ENCODE data around the gene HES3.

DNA sequence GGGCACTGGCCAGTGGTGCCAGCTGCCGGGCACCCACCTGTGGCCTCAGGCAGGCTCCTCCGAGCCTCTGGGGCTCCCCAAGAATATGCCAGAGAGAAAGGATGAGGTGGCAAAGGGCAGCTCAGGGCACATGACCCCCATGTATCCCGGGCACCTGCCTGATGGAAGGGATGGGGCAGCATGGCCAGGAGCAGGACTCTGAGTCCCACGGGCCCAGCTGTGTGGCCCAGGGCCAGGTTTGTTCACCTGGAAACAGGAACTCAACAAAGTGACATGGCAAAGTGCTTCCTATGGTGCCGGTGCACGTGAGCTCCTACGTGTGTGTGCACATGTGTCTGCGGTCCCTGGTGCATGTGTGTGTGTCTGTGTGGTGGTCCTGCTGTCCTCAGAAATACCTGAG is 26.4 kb downstream of the HES3 start:
- TF ChIP-seq, protein P1, sequence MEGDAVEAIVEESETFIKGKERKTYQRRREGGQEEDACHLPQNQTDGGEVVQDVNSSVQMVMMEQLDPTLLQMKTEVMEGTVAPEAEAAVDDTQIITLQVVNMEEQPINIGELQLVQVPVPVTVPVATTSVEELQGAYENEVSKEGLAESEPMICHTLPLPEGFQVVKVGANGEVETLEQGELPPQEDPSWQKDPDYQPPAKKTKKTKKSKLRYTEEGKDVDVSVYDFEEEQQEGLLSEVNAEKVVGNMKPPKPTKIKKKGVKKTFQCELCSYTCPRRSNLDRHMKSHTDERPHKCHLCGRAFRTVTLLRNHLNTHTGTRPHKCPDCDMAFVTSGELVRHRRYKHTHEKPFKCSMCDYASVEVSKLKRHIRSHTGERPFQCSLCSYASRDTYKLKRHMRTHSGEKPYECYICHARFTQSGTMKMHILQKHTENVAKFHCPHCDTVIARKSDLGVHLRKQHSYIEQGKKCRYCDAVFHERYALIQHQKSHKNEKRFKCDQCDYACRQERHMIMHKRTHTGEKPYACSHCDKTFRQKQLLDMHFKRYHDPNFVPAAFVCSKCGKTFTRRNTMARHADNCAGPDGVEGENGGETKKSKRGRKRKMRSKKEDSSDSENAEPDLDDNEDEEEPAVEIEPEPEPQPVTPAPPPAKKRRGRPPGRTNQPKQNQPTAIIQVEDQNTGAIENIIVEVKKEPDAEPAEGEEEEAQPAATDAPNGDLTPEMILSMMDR (IDR thresholded peaks at IDR 0.05) = no peak
- no peak for TF ChIP-seq ZFX (IDR thresholded peaks at IDR 0.05; ENCODE audit: borderline replicate concordance)
